ENCODE measurements around the gene PDZRN3. TPM values are rescaled to one million over a fixed set of nuclear protein-coding genes. Genes with fewer than 3 reads are reported as not detected.

The PDZRN3 gene
- total RNA-seq, 1 experiment from 2014 or later: not detected

DNA sequence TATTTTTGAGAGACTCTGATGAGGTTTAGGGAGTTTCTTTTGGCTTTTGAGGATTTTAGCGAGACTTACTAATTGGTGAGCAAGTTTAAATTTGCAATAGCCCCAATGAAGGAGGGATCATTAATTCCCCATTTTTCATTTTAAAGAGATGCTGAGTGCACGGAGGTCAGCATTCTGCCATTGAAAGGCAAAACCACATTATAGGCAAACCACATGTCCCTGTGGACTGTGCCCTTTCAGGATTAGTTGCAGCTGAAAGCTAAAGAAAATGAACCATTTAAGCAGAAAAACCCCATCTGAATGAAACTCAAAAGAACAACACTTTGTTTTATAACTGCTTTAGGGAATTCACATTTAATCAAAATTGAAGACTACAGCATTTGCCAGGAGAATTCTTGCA is 246.5 kb downstream of the PDZRN3 start:
- Histone ChIP-seq H3K27me3 (ENCODE audit: insufficient read depth, low read depth) (peaks cover 5% of the 10 kb centered on the region; the same call in 1 of the 2 replicates), H3K9me3 (ENCODE audit: insufficient read depth, low read depth) (no peaks in the 10 kb centered on the region), H3K4me3 (no peak overlapping the region), H3K79me2 (ENCODE audit: low read depth) (no peaks in the 10 kb centered on the region), H3K27ac (no peak overlapping the region), H3K9me2 (ENCODE audit: insufficient read depth) (no peaks in the 10 kb centered on the region), H2AFZ (no peak overlapping the region), H3F3A (ENCODE audit: insufficient read depth, low read depth) (no peaks in the 10 kb centered on the region), H3K4me2 (no peak overlapping the region), H3K36me3 (ENCODE audit: low read depth) (no peaks in the 10 kb centered on the region), H3K4me1 (replicated peaks; ENCODE audit: insufficient read depth) (no peaks in the 10 kb centered on the region), H4K20me1 (ENCODE audit: insufficient read depth) (no peaks in the 10 kb centered on the region)
- DNase-seq: no peak
- no peak for TF ChIP-seq EZH2 (IDR thresholded peaks at IDR 0.05; ENCODE audit: low read depth)
- TF ChIP-seq, protein P1, sequence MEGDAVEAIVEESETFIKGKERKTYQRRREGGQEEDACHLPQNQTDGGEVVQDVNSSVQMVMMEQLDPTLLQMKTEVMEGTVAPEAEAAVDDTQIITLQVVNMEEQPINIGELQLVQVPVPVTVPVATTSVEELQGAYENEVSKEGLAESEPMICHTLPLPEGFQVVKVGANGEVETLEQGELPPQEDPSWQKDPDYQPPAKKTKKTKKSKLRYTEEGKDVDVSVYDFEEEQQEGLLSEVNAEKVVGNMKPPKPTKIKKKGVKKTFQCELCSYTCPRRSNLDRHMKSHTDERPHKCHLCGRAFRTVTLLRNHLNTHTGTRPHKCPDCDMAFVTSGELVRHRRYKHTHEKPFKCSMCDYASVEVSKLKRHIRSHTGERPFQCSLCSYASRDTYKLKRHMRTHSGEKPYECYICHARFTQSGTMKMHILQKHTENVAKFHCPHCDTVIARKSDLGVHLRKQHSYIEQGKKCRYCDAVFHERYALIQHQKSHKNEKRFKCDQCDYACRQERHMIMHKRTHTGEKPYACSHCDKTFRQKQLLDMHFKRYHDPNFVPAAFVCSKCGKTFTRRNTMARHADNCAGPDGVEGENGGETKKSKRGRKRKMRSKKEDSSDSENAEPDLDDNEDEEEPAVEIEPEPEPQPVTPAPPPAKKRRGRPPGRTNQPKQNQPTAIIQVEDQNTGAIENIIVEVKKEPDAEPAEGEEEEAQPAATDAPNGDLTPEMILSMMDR (conservative IDR thresholded peaks at IDR 0.05): no peak
- ChIA-PET POLR2A (ENCODE audit: unreplicated experiment) (no interaction called here), CTCF (no interaction called here)
- no TSS peak for BruUV-seq (replicated peaks)
- intact Hi-C loops (cut with micrococcal nuclease; ENCODE audit: unreplicated experiment): no loop called here

DNA sequence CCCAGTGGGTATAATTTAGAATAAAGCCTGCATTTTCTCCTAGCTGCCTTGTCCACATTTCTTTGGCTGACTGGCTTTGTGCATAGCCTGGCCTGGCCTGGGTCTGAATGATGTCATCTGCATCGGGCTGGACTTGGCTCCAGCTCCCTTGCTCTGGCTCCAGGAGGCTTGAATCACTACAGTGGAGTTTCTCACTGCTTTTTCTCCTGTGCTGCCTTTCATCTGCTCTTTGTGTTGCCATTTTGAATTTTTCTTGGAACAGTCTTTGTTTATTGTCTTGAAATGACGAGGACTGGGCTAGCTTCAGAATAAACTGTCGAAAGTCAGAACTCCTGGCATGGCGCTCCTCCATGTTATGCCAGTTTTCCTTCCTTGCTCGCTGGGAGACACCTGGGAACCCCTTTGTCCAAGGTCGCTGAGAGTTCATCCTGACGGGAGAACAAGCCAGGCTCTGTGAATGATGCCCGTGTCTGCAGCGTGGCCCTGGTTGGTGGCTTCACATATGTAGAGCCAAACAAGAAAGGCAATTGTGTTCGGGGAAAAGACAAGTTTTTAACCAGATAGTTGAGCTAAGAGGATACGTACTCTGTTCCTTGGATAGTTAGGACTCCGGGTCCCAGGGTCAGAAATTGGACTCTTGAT is 258.9 kb downstream of the PDZRN3 start:
- CTCF ChIA-PET: no interaction called here
- Histone ChIP-seq H3K36me3 (ENCODE audit: low read depth) (no peaks in the 10 kb centered on the region), H3K9me2 (ENCODE audit: insufficient read depth) (no peaks in the 10 kb centered on the region), H3K27me3 (ENCODE audit: insufficient read depth, low read depth) (no peaks in the 10 kb centered on the region), H3K4me3 (no peak overlapping the region), H3K79me2 (ENCODE audit: low read depth) (no peaks in the 10 kb centered on the region), H3F3A (ENCODE audit: insufficient read depth, low read depth) (no peaks in the 10 kb centered on the region), H3K9me3 (ENCODE audit: insufficient read depth, low read depth) (no peaks in the 10 kb centered on the region), H2AFZ (no peak overlapping the region), H4K20me1 (ENCODE audit: insufficient read depth) (no peaks in the 10 kb centered on the region), H3K4me1 (replicated peaks; ENCODE audit: insufficient read depth) (no peaks in the 10 kb centered on the region), H3K4me2 (no peak overlapping the region), H3K27ac (no peak overlapping the region)
- TF ChIP-seq, protein P1 (conservative IDR thresholded peaks at IDR 0.05): no peak
- TF ChIP-seq EZH2 (IDR thresholded peaks at IDR 0.05; ENCODE audit: low read depth): no peak
- POLR2A ChIA-PET (ENCODE audit: unreplicated experiment): no interaction called here
- intact Hi-C loops (cut with micrococcal nuclease; ENCODE audit: unreplicated experiment): no loop called here
- BruUV-seq (replicated peaks): no TSS peak
- DNase-seq: no peak

DNA sequence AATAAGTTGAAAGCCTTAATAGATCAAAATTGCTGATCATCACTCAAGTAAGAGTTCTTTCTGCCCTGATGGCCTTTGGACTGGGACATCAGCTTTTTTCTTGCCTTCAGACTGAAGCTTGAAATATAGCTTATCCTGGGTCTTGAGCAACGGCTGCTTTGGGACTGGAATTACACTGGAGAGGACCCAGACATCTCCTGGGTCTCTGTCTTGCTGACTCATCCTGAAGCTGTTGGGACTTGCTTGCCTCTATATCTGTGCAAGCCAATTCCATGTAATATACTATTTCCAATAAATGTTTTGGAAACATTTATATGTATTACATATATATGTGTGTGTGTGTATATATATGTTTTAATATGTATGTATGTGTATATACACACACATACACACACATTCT is 260.2 kb downstream of the PDZRN3 start:
- Histone ChIP-seq H3K4me1 (replicated peaks; ENCODE audit: insufficient read depth) (no peaks in the 10 kb centered on the region), H3F3A (ENCODE audit: insufficient read depth, low read depth) (no peaks in the 10 kb centered on the region), H3K27ac (no peak overlapping the region), H3K9me2 (ENCODE audit: insufficient read depth) (no peaks in the 10 kb centered on the region), H2AFZ (no peak overlapping the region), H3K4me3 (no peak overlapping the region), H4K20me1 (ENCODE audit: insufficient read depth) (no peaks in the 10 kb centered on the region), H3K36me3 (ENCODE audit: low read depth) (no peaks in the 10 kb centered on the region), H3K4me2 (no peak overlapping the region), H3K79me2 (ENCODE audit: low read depth) (no peaks in the 10 kb centered on the region), H3K9me3 (ENCODE audit: insufficient read depth, low read depth) (no peaks in the 10 kb centered on the region), H3K27me3 (ENCODE audit: insufficient read depth, low read depth) (no peaks in the 10 kb centered on the region)
- ChIA-PET CTCF (no interaction called here), POLR2A (ENCODE audit: unreplicated experiment) (no interaction called here)
- no TSS peak for BruUV-seq (replicated peaks)
- intact Hi-C loops (cut with micrococcal nuclease; ENCODE audit: unreplicated experiment): no loop called here
- no peak for DNase-seq
- TF ChIP-seq EZH2 (IDR thresholded peaks at IDR 0.05; ENCODE audit: low read depth): no peak
- TF ChIP-seq, protein P1 (conservative IDR thresholded peaks at IDR 0.05): no peak

Data from PC-9 (cell line).